Common myeloid progenitor, CD34-positive (primary cell): ENCODE results near the gene ARHGAP42.

ENCODE experiments used
- CTCF ChIA-PET: fragments of 350-600 bp; sonication (Branson Sonifier 250); formaldehyde crosslinking; loops from one replicate; lab custom pipeline; 2021; ENCODE audit warnings: antibody characterized with exemption; lab: Charles Lee
- POLR2A ChIA-PET: fragments of 350-600 bp; sonication (Branson Sonifier 250); formaldehyde crosslinking; loops from one replicate; lab custom pipeline; 2021; ENCODE audit warnings: antibody characterized with exemption; lab: Charles Lee
- DNase-seq, 3 donors: peaks; one replicate each; pipeline versions ENCODE4 v3.0.0 to v3.0.0-alpha.2; 2013
- H3K27ac ChIP-seq, 2 experiments: 1 replicate in 1 of 2; 2 replicates in 1 of 2; pipeline ENCODE4 v1.7.0; 2013; ENCODE audit warnings: inconsistent platforms in 2 of 2, low read length in 2 of 2, mild to moderate bottlenecking in 2 of 2, low read depth in 1 of 2, moderate library complexity in 1 of 2; ENCODE audit not compliant: severe bottlenecking in 2 of 2, insufficient read depth in 1 of 2, poor library complexity in 1 of 2
- H3K27me3 ChIP-seq, 5 experiments: replicated peaks in 2 of 5; 1 replicate in 3 of 5; 2 replicates in 2 of 5; pipeline versions ENCODE4 v1.6.1 to v1.7.0; 2013; ENCODE audit warnings: low read length in 4 of 5, mild to moderate bottlenecking in 2 of 5, moderate library complexity in 2 of 5, inconsistent platforms in 1 of 5; ENCODE audit not compliant: insufficient read depth in 5 of 5, control insufficient read depth in 4 of 5
- H3K36me3 ChIP-seq, 4 experiments: 1 replicate in 2 of 4; 2 replicates in 2 of 4; pipeline versions ENCODE4 v1.6.1 to v1.7.0; 2013; ENCODE audit warnings: low read length in 3 of 4, control low read depth in 1 of 4, mild to moderate bottlenecking in 1 of 4; ENCODE audit not compliant: control insufficient read depth in 4 of 4, insufficient read depth in 4 of 4
- H3K4me1 ChIP-seq, 4 experiments: 1 replicate in 3 of 4; 2 replicates in 1 of 4; pipeline versions ENCODE4 v1.6.1 to v1.7.1; 2013; ENCODE audit warnings: low read length in 3 of 4, mild to moderate bottlenecking in 3 of 4, control low read depth in 1 of 4, inconsistent platforms in 1 of 4, moderate library complexity in 1 of 4; ENCODE audit not compliant: control insufficient read depth in 4 of 4, insufficient read depth in 4 of 4; ENCODE audit errors: control extremely low read depth in 1 of 4
- H3K4me3 ChIP-seq, 7 experiments: 1 replicate in 4 of 7; 2 replicates in 3 of 7; pipeline versions ENCODE4 v1.5.1 to v1.7.0; 2013; ENCODE audit warnings: mild to moderate bottlenecking in 7 of 7, low read length in 6 of 7, moderate library complexity in 6 of 7, inconsistent platforms in 2 of 7, low read depth in 2 of 7, control low read depth in 1 of 7; ENCODE audit not compliant: insufficient read depth in 4 of 7, control insufficient read depth in 1 of 7; ENCODE audit errors: extremely low read depth in 1 of 7
- H3K9me3 ChIP-seq, 5 experiments: 1 replicate in 4 of 5; 2 replicates in 1 of 5; pipeline versions ENCODE4 v1.6.1 to v1.7.1; 2013; ENCODE audit warnings: low read length in 4 of 5, mild to moderate bottlenecking in 2 of 5, inconsistent platforms in 1 of 5, low read depth in 1 of 5, moderate library complexity in 1 of 5; ENCODE audit not compliant: control insufficient read depth in 4 of 5, insufficient read depth in 2 of 5; ENCODE audit errors: control extremely low read depth in 1 of 5
- WGBS: methylation state at CpG from one replicate; pipeline ENCODE4 v1.1.5; 2013; ENCODE audit not compliant: insufficient coverage; 5-methylcytosine and 5-hydroxymethylcytosine counted together

The ARHGAP42 gene

GRCh38 chr11:100677796-100678195 lies 9.3 kb upstream of the ARHGAP42 start:
- CTCF ChIA-PET: no interaction called here
- H3K27ac ChIP-seq: no peak overlapping the region

GRCh38 chr11:100680070-100680469 lies 7.0 kb upstream of the ARHGAP42 start:
- Histone ChIP-seq H3K27ac (no peak overlapping the region), H3K4me1 (peaks cover 0 to 11% (median 6%) of the 10 kb centered on the region in 4 experiments), H3K9me3 (no peaks in the 10 kb centered on the region), H3K27me3 (no peaks in the 10 kb centered on the region), H3K4me3 (no peak overlapping the region), H3K36me3 (no peaks in the 10 kb centered on the region)
- ChIA-PET CTCF (interaction anchor here (1.4 to 2.5 kb wide), 4 partner anchors 18 to 255 kb away, joined by 3 to 6 read pairs (median 4); no protein-coding TSS in a partner anchor), POLR2A (no interaction called here)
- DNase-seq: no peak
- 96% methylated on average over 6 of the region's 7 CpGs for WGBS

More at GRCh38 chr11:100677796-100678195, 9.3 kb upstream of the ARHGAP42 start:
- Histone ChIP-seq H3K27me3 (no peaks in the 10 kb centered on the region), H3K36me3 (no peaks in the 10 kb centered on the region), H3K4me1 (peaks cover 0 to 11% (median 6%) of the 10 kb centered on the region in 4 experiments), H3K4me3 (no peak overlapping the region), H3K9me3 (no peaks in the 10 kb centered on the region)
- no peak for DNase-seq
- no CpG with 5 or more reads among the region's 1 CpG for WGBS
- POLR2A ChIA-PET: no interaction called here

- peak; percentile 66 to 94 (median 89) for DNase-seq
- Histone ChIP-seq H3K27me3 (peaks cover 0 to 3% (median 0%) of the 10 kb centered on the region in 5 experiments), H3K9me3 (no peaks in the 10 kb centered on the region), H3K27ac (no peak overlapping the region), H3K4me1 (peaks cover 0 to 11% (median 6%) of the 10 kb centered on the region in 4 experiments), H3K4me3 (peak overlapping the region in 1 of 7 experiments; percentile 19), H3K36me3 (no peaks in the 10 kb centered on the region)
- ChIA-PET CTCF (interaction anchor here (0.8 to 2.5 kb wide), 7 partner anchors 12 to 254 kb away, joined by 3 to 6 read pairs (median 4); no protein-coding TSS in a partner anchor), POLR2A (no interaction called here)
- 0% methylated on average over 2 of the region's 8 CpGs for WGBS
Observed at GRCh38 chr11:100681064-100681502, 6.0 kb upstream of the ARHGAP42 start.

GRCh38 chr11:100682247-100682969 lies 4.7 kb upstream of the ARHGAP42 start:
- H3K4me1 ChIP-seq: peaks cover 0 to 19% (median 10%) of the 10 kb centered on the region in 4 experiments
- ChIA-PET CTCF (interaction anchor here (1.0 to 2.1 kb wide), 5 partner anchors 16 to 253 kb away, joined by 3 to 6 read pairs (median 5); no protein-coding TSS in a partner anchor), POLR2A (no interaction called here)
- H3K4me3 ChIP-seq: no peak overlapping the region
- H3K36me3 ChIP-seq: no peaks in the 10 kb centered on the region
- peaks cover 0 to 9% (median 4%) of the 10 kb centered on the region in 5 experiments for H3K27me3 ChIP-seq
- H3K27ac ChIP-seq: no peak overlapping the region
- no peaks in the 10 kb centered on the region for H3K9me3 ChIP-seq
- 73% methylated on average over 1 of the region's 2 CpGs for WGBS
- peak; percentile 14 to 21 (median 15) for DNase-seq

- no peak for DNase-seq
- CTCF ChIA-PET: interaction anchor here (2.0 kb wide), 1 partner anchor 145 kb away, joined by 6 read pairs; no protein-coding TSS in a partner anchor
- no peak overlapping the region for H3K4me3 ChIP-seq
- peaks cover 0 to 9% (median 4%) of the 10 kb centered on the region in 5 experiments for H3K27me3 ChIP-seq
- 93% methylated on average over 3 of the region's 3 CpGs for WGBS
- no peaks in the 10 kb centered on the region for H3K9me3 ChIP-seq
- H3K27ac ChIP-seq: no peak overlapping the region
- POLR2A ChIA-PET: no interaction called here
- H3K4me1 ChIP-seq: peaks cover 0 to 19% (median 12%) of the 10 kb centered on the region in 4 experiments
- no peaks in the 10 kb centered on the region for H3K36me3 ChIP-seq
Observed at GRCh38 chr11:100683126-100683525, 4.0 kb upstream of the ARHGAP42 start.

- H3K4me1 ChIP-seq: peaks cover 0 to 22% (median 15%) of the 10 kb centered on the region in 4 experiments
- H3K4me3 ChIP-seq: no peak overlapping the region
- DNase-seq: peak in 1 of 3 donors; percentile 8
- ChIA-PET CTCF (interaction anchor here (1.4 kb wide), 1 partner anchor 172 kb away, joined by 4 read pairs; no protein-coding TSS in a partner anchor), POLR2A (no interaction called here)
- no CpG with 5 or more reads among the region's 6 CpGs for WGBS
- no peaks in the 10 kb centered on the region for H3K9me3 ChIP-seq
- no peak overlapping the region for H3K27ac ChIP-seq
- H3K27me3 ChIP-seq: peaks cover 0 to 9% (median 4%) of the 10 kb centered on the region in 5 experiments
- no peaks in the 10 kb centered on the region for H3K36me3 ChIP-seq
Observed at GRCh38 chr11:100684101-100685065, 2.7 kb upstream of the ARHGAP42 start.
